HG03108 (cell line): ENCODE data around the gene FAM185A.
"Not testable (repeated sequence)": the region's sequence is repeated elsewhere in the genome, so short reads cannot be mapped to it uniquely, and the experiment has no call there.

Experiments
- ATAC-seq: cut with Tn5 transposase; IDR thresholded peaks from one replicate; pipeline ENCODE4 v1.9.1; 2021; ENCODE audit warnings: moderate library complexity; ENCODE audit not compliant: unreplicated experiment

The FAM185A gene

DNA sequence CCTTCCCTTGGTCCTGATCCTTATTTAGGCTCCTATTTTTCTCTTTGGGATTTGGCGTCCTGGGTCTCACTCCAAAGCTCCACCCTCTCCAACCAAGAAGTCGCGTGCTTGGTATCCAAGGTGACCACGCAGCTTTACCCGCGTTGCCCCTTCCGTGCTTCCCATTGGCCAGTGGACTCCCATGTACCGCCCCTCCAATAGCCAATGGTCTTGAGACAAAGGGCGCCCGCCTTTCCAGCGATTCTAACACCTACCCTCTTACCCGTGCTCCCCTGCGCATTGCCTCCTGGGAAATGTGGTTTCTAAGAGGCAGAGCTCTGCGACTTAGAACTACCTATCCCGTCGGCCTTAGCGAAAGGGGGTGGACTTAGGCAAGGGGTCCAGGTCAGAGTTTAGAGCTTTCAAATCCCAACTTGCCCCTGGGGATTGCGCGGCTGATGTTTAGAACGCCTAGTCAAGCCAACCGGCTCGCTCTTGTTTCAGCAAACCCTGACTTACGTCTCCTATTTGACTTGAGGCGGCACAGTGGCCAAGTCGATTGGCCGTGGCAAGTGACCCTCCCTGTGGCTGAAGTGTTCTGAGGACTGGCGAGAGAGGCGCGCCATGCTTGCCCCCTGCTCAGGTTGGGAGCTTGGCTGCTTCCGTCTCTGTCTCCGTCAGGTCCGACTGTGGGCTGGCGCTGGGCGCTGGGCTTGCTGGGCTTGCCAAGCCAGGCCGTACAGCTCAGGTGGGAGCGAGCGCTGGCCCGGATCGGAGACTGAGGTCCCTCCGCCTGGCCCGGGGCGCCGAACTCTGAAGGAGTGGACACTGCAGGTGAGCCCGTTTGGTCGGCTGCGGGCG, at the start of gene FAM185A:
Gene FAM185A, plus strand, starts transcription at position 395 of the 840 bp plus-strand sequence. Its CDS starts 209 bp downstream, at position 604.
- peak; percentile 97 for ATAC-seq

- ATAC-seq, result peak; percentile 79
Measured at GRCh38 chr7:102713011-102713690, 35.6 kb upstream of the FAM185A start.

DNA sequence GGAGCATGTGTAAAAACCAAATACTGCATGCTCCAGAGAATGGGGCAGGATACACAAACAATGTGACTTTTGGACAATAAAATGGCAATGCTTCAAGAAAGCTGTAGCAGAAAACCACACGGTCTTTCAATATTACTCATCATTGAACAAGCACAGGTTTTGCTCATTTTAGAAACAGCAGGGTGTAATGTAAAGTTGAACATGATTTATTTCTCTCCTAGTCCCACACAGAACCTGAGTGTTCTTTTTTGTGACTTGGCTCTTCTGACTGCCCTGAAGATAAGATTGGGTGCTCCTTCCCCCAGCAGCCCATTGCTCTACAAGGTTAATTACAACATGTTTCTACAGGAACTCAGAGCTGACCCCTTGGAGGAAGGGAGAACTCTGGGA, 35.1 kb upstream of the FAM185A start:
- peak; percentile 76 for ATAC-seq

DNA sequence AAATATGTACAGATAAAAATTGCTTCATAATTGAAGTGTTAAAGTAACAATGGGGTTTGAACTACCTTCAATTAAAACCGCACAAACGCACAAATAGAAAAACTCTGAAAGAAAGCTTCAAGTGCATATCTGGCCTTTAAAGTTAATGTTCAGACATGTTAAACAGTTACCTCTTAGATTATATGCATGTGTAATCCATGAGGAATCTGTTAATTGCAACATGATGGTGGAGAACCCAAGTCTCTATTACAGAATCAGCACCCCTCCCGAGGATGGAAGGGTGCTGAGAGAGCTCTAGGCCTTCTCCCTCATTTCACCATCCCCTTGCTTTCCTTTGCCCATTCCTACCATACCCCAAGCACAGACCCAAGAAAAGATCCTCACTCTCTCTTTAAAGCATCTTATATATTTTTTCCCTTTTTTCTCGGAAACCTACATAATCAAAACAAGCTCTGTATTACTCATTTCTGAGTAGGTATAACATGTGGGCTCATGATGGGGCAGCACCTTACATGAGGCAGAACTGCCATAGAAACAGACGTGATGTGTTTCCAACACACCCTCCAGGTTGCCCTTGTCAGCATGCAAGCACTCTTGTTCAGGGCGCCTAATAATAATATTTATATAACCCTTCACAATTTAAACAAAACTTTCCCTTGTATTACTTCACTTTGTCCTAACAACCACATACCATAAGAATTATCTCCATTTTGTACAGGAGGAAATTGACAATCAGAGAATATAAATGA, 33.9 kb upstream of the FAM185A start:
- ATAC-seq, result not testable (repeated sequence)

GRCh38 chr7:102715718-102716117, 33.1 kb upstream of the FAM185A start:
- peak; percentile 30 for ATAC-seq

DNA sequence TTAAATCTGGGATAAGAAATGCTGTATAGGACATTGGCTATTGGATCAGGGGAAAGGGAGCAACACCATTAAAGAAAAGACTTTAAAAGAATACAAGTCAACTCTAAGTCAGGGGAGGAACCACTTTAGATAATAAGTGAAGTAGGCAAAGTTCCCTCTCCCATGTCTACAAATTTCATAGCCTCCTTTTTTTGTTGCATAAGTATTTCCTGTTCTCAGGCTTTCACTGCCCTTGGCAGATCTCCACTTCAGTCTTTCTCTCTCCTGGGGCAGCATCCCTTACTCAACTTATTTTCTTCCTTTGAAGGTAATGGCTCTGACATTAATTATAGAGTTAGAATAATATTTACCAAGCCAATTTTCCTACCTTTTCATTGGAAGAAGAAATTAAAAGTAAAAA, 30.3 kb upstream of the FAM185A start:
- not testable (repeated sequence) for ATAC-seq

DNA sequence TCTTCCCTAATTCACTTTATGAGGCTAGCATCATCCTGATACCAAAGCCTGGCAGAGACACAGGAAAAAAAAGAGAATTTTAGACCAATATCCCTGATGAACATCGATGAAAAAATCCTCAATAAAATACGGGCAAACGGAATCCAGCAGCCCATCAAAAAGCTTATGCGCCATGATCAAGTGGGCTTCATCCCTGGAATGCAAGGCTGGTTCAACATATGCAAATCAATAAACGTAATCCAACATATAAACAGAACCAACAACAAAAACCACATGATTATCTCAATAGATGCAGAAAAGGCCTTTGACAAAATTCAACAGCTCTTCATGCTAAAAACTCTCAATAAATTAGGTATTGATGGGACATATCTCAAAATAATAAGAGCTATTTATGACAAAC, 22.6 kb upstream of the FAM185A start:
- ATAC-seq, result not testable (repeated sequence)

DNA sequence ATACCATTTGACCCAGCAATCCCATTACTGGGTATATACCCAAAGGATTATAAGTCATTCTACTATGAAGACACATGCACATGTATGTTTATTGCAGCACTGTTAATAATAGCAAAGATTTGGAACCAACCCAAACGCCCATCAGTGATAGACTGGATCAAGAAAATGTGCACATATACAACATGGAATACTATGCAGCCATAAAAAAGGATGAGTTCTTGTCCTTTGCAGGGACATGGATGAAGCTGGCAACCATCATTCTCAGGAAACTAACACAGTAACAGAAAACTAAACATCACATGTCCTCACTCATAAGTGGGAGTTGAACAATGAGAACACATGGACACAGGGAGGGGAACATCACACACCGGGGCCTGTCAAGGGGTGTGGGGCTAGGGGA, 19.1 kb upstream of the FAM185A start:
- ATAC-seq, result not testable (repeated sequence)

GRCh38 chr7:102730431-102730830, 18.4 kb upstream of the FAM185A start:
- not testable (repeated sequence) for ATAC-seq

- ATAC-seq, result not testable (repeated sequence)
Measured at GRCh38 chr7:102742002-102742771, 6.6 kb upstream of the FAM185A start.

DNA sequence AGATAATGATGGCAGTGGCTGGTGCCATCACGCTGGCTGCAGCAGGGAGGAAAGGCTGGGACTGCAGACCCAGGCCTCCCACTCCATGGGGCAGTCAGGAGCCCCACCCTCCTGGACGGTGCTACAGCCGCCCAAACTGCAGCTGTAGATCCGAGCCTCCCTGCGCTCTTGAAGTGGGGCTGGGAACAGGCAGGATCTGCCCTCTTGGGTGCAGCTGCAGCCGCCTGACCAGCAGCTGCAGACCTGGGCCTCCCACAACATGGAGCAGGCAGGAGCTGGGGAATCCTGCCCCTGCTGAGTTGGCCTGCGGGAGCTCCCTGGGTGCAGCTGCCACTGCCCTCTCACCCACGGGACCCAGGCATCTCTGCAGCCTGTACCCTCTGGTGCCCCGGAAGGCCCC, 4.9 kb upstream of the FAM185A start:
- not testable (repeated sequence) for ATAC-seq

- not testable (repeated sequence) for ATAC-seq
Measured at GRCh38 chr7:102745494-102746288, 3.1 kb upstream of the FAM185A start.

DNA sequence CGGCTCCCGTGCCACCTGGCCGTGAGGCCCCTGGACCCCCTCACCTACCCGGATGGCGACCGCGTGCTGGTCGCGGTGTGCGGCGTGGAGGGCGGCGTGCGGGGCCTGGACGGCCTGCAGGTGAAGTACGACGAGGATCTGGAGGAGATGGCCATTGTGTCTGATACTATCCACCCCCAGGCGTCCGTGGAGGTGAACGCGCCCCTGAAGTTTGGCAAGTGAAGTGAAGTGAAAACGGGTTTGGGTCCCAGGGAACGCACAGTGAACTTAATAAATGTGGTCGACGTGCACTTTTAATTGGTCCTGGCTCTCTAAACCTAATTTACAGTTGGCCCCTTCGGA, 617 bp downstream of the FAM185A start:
- not testable (repeated sequence) for ATAC-seq

- not testable (repeated sequence) for ATAC-seq
Measured at GRCh38 chr7:102758227-102758626, 9.4 kb downstream of the FAM185A start.

DNA sequence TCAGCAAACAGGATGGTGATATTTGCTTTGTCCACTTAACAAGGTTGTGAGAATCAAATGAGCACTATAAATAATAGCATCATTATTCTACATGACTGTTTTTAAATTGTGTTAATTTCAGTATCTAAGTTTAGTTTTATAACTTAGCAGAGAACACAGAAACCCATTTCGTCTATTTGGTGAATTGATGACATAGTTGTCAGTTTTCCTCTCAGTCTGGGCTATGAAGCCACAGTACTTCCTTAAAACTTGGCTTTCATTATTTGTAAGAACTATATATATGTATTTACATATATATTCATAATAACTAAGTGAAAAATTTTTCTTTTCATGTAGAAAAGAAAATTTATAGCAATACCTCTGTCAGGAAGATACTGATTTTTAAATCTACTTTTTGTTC, 11.1 kb downstream of the FAM185A start:
- ATAC-seq, result not testable (repeated sequence)

- not testable (repeated sequence) for ATAC-seq
Measured at GRCh38 chr7:102761234-102761633, 12.4 kb downstream of the FAM185A start.

GRCh38 chr7:102763295-102763905, 14.6 kb downstream of the FAM185A start:
- ATAC-seq, result not testable (repeated sequence)

DNA sequence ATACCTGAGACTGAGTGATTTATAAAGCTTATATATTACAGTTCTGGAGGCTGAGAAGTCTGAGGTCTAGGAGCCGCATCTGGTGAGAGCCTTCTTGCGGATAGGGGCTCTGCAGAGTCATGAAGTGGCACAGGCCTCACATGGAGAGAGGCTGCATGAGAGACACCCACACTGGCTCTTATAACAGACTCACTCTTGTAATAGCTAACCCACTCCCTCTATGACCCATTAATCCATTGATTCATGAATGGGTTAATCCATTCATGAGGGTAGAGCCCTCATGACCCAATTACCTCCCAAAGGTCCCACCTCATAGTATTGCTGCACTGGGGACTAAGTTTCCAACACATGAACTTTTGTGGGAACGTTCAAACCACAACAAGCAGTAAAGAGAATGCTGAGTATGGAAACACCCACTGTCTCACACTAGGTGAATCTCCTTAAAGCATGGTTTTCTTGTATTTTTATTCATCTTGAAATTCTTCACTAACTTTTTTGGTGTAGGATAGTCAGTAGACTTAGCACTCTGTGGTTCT, 20.9 kb downstream of the FAM185A start:
- ATAC-seq, result not testable (repeated sequence)

GRCh38 chr7:102770467-102770866, 21.7 kb downstream of the FAM185A start:
- not testable (repeated sequence) for ATAC-seq
